Tibial nerve (tissue), 3 donors: Measurements from ENCODE around the gene MPRIP.

Experiments used
- CTCF ChIP-seq, 5 experiments: fragments of 200-600 bp in 3 of 5; fragments of 450-650 bp in 2 of 5; sonication (generic) in 3 of 5; IDR thresholded peaks; one replicate each; pipeline ENCODE4 v1.5.1; 2016 to 2019; ENCODE audit warnings: antibody characterized with exemption in 5 of 5, mild to moderate bottlenecking in 3 of 5, moderate library complexity in 2 of 5
- POLR2A ChIP-seq, 2 donors: fragments of 450-650 bp; IDR thresholded peaks; one replicate each; pipeline ENCODE4 v1.6.1; 2017; ENCODE audit warnings: antibody characterized with exemption in 2 of 2, mild to moderate bottlenecking in 2 of 2, moderate library complexity in 2 of 2

- no peak for TF ChIP-seq CTCF (IDR thresholded peaks at IDR 0.05)
- TF ChIP-seq POLR2A (IDR thresholded peaks at IDR 0.05) = no peak
Observed at GRCh38 chr17:17172001-17172939, 130.0 kb downstream of the MPRIP start.
